ENCODE measurements around the gene SPINK4. TPM values are rescaled to one million over a fixed set of nuclear protein-coding genes. Genes with fewer than 3 reads are reported as not detected.

SPINK4 gene
- total RNA-seq, 4 donors from 2014 or later = not detected

DNA sequence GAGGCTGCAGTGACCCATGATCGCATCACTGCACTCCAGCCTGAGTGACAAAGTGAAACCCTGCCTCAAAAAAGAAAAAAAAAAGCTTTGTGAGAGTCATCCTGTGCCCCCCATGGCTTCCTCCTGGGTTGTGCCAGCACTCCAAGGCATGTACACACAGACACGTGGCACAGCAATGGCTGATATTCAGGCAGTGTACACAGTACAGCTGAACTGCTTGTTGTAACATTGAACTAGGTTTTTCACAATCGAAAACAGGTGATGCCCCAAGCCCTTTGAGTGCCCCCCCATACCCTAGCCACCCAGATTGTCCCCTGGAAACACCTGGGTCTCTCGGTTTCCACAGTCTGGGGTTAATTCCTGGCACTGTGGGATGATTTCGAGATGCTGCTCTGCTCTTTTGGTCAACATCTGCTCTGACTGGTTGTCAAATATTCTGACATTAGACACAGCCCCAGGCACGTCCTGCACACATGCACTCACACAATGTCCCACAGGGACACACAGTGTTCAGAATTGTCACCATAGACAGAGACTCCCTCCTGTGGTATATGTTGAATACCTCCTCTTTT, 9.2 kb downstream of the SPINK4 start:
- Histone ChIP-seq H3K4me3 (no peak overlapping the region), H3K36me3 (peaks cover 0 to 62% (median 6%) of the 10 kb centered on the region in 3 donors)
- no peak for DNase-seq

DNA sequence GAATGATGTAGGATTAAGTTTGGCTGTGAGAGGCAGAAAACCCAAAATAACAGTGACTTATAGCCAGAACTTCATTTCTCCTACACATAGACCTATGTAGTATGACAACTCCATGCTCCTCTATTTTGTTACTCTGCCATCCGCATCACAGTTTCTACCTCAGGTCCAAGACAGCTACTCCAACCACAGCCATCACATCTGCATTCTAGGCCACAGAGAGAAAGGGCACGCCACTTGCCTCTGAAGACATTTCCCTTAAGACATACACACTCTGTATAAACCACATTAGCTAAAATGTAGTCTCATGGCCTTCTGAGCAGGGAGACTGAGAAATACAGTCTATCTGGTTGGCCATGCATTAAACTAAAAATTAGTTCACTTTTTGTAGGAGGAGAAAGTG, 10.0 kb downstream of the SPINK4 start:
- Histone ChIP-seq H3K4me3 (no peak overlapping the region), H3K27me3 (no peaks in the 10 kb centered on the region), H3K36me3 (peaks cover 8 to 70% (median 12%) of the 10 kb centered on the region in 3 donors), H3K4me1 (no peaks in the 10 kb centered on the region), H3K27ac (no peak overlapping the region), H3K9me3 (no peaks in the 10 kb centered on the region)
- WGBS, 2 donors = 95% methylated on average over 2 of the region's 2 CpGs
- TF ChIP-seq, protein P1, sequence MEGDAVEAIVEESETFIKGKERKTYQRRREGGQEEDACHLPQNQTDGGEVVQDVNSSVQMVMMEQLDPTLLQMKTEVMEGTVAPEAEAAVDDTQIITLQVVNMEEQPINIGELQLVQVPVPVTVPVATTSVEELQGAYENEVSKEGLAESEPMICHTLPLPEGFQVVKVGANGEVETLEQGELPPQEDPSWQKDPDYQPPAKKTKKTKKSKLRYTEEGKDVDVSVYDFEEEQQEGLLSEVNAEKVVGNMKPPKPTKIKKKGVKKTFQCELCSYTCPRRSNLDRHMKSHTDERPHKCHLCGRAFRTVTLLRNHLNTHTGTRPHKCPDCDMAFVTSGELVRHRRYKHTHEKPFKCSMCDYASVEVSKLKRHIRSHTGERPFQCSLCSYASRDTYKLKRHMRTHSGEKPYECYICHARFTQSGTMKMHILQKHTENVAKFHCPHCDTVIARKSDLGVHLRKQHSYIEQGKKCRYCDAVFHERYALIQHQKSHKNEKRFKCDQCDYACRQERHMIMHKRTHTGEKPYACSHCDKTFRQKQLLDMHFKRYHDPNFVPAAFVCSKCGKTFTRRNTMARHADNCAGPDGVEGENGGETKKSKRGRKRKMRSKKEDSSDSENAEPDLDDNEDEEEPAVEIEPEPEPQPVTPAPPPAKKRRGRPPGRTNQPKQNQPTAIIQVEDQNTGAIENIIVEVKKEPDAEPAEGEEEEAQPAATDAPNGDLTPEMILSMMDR (IDR thresholded peaks at IDR 0.05) = no peak
- TF ChIP-seq POLR2A (IDR thresholded peaks at IDR 0.05) = no peak
- intact Hi-C loops (cut with DNase I) = no loop called here
- no peak for DNase-seq

More for the DNA sequence above, 9.2 kb downstream of the SPINK4 start:
- Histone ChIP-seq H3K27ac (no peak overlapping the region), H3K4me1 (no peaks in the 10 kb centered on the region), H3K9me3 (no peaks in the 10 kb centered on the region), H3K27me3 (no peaks in the 10 kb centered on the region)
- 66 to 85% methylated on average over 4 to 5 of the region's 6 CpGs for WGBS, 2 donors
- intact Hi-C loops (cut with DNase I) = no loop called here
- TF ChIP-seq, protein P1 (IDR thresholded peaks at IDR 0.05) = no peak
- TF ChIP-seq POLR2A (IDR thresholded peaks at IDR 0.05) = no peak

DNA sequence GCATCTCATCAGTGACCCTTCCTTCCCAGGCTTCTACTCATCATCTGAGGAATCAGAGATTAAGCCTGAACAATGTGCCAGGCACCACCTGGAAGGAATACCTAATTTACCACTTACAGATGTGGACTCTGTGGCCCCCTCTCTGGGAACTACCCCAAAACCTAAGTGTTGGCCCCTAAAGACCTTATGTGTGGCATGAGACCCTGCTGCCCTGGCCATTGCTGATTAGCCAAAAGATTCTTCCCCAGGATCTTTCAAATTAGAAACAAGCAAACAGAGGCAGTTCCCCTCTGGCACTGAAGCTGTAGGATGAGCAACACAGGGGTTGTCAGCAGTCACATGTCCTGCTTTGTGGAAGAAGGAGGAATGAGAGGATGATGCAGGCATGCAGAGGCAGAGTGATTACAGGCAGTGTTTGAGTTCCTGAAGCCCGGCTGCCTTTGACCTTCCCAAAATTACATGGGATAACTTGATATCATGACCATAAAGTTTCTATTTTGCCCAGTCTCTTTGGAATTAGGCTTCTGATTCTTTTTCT, 10.6 kb downstream of the SPINK4 start:
- H3K4me1 ChIP-seq = no peaks in the 10 kb centered on the region
- DNase-seq = no peak
- peaks cover 13 to 75% (median 17%) of the 10 kb centered on the region in 3 donors for H3K36me3 ChIP-seq
- no peak overlapping the region for H3K4me3 ChIP-seq
- H3K27me3 ChIP-seq = no peaks in the 10 kb centered on the region
- H3K27ac ChIP-seq = no peak overlapping the region
- intact Hi-C loops (cut with DNase I) = no loop called here
- TF ChIP-seq, protein P1 (IDR thresholded peaks at IDR 0.05) = no peak
- no peak for TF ChIP-seq POLR2A (IDR thresholded peaks at IDR 0.05)
- whole genome bisulfite sequencing, 2 donors = 30 to 47% methylated on average over 1 of the region's 1 CpG
- no peaks in the 10 kb centered on the region for H3K9me3 ChIP-seq

DNA sequence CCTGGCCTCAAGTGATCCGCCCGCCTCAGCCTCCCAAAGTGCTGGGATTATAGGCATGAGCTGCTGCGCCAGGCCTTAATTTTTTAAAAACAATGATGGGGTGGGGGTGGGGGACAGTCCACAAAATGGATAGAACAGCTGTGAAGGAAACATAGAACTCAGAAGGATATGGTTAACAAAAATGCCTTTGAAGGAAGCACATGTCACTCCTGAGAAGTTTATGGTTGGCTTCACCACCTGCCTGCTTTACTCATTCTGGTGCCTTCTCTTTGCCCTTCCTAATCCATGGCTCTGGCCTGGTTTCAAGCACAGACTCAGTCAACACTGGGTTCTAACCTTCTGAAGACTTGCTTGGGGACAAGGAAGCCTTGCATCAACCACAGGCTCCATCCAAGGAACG, 14.2 kb downstream of the SPINK4 start:
- TF ChIP-seq POLR2A (IDR thresholded peaks at IDR 0.05) = no peak
- TF ChIP-seq, protein P1 (IDR thresholded peaks at IDR 0.05) = no peak
- H3K9me3 ChIP-seq = no peaks in the 10 kb centered on the region
- peaks cover 29 to 97% (median 42%) of the 10 kb centered on the region in 3 donors for H3K36me3 ChIP-seq
- DNase-seq = no peak
- no peaks in the 10 kb centered on the region for H3K4me1 ChIP-seq
- H3K27me3 ChIP-seq = no peaks in the 10 kb centered on the region
- 93% methylated on average over 3 to 4 of the region's 4 CpGs for WGBS, 2 donors
- intact Hi-C loops (cut with DNase I) = no loop called here
- no peak overlapping the region for H3K4me3 ChIP-seq
- H3K27ac ChIP-seq = no peak overlapping the region

DNA sequence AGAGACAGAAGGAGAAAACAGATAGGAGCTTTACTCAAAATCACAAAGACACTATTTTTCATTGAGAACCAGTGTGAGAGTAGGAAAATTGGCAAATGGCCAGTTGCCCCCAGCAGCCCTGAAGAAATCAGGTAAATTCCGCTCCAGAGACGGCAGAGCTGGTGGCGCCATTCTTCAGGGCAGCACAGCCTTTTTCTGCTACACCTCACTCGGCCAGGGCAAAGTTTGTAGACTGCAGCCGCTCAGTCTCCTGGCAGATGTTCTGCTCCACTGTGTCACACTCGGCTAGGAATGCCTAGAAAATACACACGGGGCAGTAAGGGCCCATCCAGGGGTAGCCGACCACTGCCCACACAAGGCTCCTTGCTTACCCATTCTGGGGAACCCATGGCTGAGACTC, 15.0 kb downstream of the SPINK4 start:
- intact Hi-C loops (cut with DNase I) = no loop called here
- H3K27me3 ChIP-seq = no peaks in the 10 kb centered on the region
- peaks cover 32 to 98% (median 47%) of the 10 kb centered on the region in 3 donors for H3K36me3 ChIP-seq
- no peak for TF ChIP-seq POLR2A (IDR thresholded peaks at IDR 0.05)
- TF ChIP-seq, protein P1 (IDR thresholded peaks at IDR 0.05) = no peak
- no peaks in the 10 kb centered on the region for H3K4me1 ChIP-seq
- no peak overlapping the region for H3K4me3 ChIP-seq
- 93 to 100% methylated on average over 3 to 6 of the region's 8 CpGs for WGBS, 2 donors
- H3K9me3 ChIP-seq = no peaks in the 10 kb centered on the region
- no peak overlapping the region for H3K27ac ChIP-seq
- DNase-seq = no peak
